ENCODE results near the gene TJP1. TPM values are rescaled to one million over a fixed set of nuclear protein-coding genes. Genes with fewer than 3 reads are reported as not detected.

TJP1 gene
- total RNA-seq, 1 experiment from 2014 or later = 140 TPM

- Mint-ChIP-seq H3K27ac (no peak overlapping the region), H3K27me3 (ENCODE audit: low read depth) (peaks cover 6% of the 10 kb centered on the region), H3K36me3 (ENCODE audit: insufficient read depth in 1 of 3, low read depth in 3 of 3) (no peaks in the 10 kb centered on the region; a peak in 1 of 7 replicates), H3K4me1 (peaks cover 9 to 12% of the 10 kb centered on the region in 2 experiments), H3K9me3 (no peaks in the 10 kb centered on the region), H3K4me3 (no peak overlapping the region)
- no peak for DNase-seq
- H3K18ac ChIP-seq (ENCODE audit: insufficient read length, low read depth, low read length) = no peak overlapping the region
- H2AFZ ChIP-seq (ENCODE audit: low read length) = no peak overlapping the region
- no peak overlapping the region for H3K56ac ChIP-seq (ENCODE audit: insufficient read length, low read depth, low read length)
- no peaks in the 10 kb centered on the region for H3K27me3 ChIP-seq (ENCODE audit: insufficient read depth, low read length)
- no peak overlapping the region for H2BK5ac ChIP-seq (ENCODE audit: insufficient read length, low read length)
- no peak overlapping the region for H2BK120ac ChIP-seq (ENCODE audit: low read depth, low read length, poor library complexity, severe bottlenecking)
- H4K8ac ChIP-seq (replicated peaks; ENCODE audit: insufficient read length, low read depth, low read length) = no peak overlapping the region
- no peak overlapping the region for H2AK5ac ChIP-seq (ENCODE audit: insufficient read length, low read length)
- WGBS (ENCODE audit: extremely low coverage, insufficient read length, low lambda C conversion rate) = no CpG with 5 or more reads among the region's 8 CpGs
- TF ChIP-seq CTCF (conservative IDR thresholded peaks at IDR 0.05) = no peak
- H2BK12ac ChIP-seq (ENCODE audit: insufficient read length, low read depth, low read length) = no peak overlapping the region
- peaks cover 3% of the 10 kb centered on the region for H3K4me1 ChIP-seq (ENCODE audit: insufficient read depth, low read length)
- H3K9ac ChIP-seq (ENCODE audit: extremely low read depth, insufficient read length, low read length) = no peak overlapping the region
- H2BK20ac ChIP-seq (ENCODE audit: low read depth, low read length, poor library complexity, severe bottlenecking) = no peak overlapping the region
- no peak overlapping the region for H3K4me2 ChIP-seq (ENCODE audit: insufficient read depth, insufficient read length, low read length)
- H2BK15ac ChIP-seq (ENCODE audit: low read depth, low read length) = no peak overlapping the region
- peaks cover 7% of the 10 kb centered on the region for H3K23me2 ChIP-seq (ENCODE audit: insufficient read length, low read depth, low read length, poor library complexity, severe bottlenecking)
- no peak overlapping the region for H3K14ac ChIP-seq (ENCODE audit: insufficient read depth, low read length)
- H3K4ac ChIP-seq (ENCODE audit: low read depth, low read length) = no peak overlapping the region
- H3K23ac ChIP-seq (ENCODE audit: insufficient read length, low read depth, low read length) = no peak overlapping the region
- no peaks in the 10 kb centered on the region for H3K9me3 ChIP-seq (ENCODE audit: control insufficient read depth, low read depth, low read length)
- H3K79me1 ChIP-seq (ENCODE audit: insufficient read depth, low read depth, low read length, poor library complexity, severe bottlenecking) = no peaks in the 10 kb centered on the region
- no peak overlapping the region for H4K91ac ChIP-seq (ENCODE audit: insufficient read length, low read depth, low read length)
- H3K27ac ChIP-seq (ENCODE audit: insufficient read length, low read depth, low read length) = no peak overlapping the region
- H3T11ph ChIP-seq (ENCODE audit: low read length) = no peak overlapping the region
- no peaks in the 10 kb centered on the region for H4K20me1 ChIP-seq (ENCODE audit: control insufficient read depth, insufficient read depth, insufficient read length)
- no peaks in the 10 kb centered on the region for H3K79me2 ChIP-seq (ENCODE audit: insufficient read depth, low read length)
- no peak overlapping the region for H4K5ac ChIP-seq (ENCODE audit: insufficient read length, low read depth, low read length)
Measured at GRCh38 chr15:29826908-29827820, 4.9 kb upstream of the TJP1 start.
